ENCODE results near the gene KCNMA1. TPM values are rescaled to one million over a fixed set of nuclear protein-coding genes. Genes with fewer than 3 reads are reported as not detected.

The KCNMA1 gene
- total and polyA plus RNA-seq, 8 donors = 0.92 to 155 (median 54.3) TPM

GRCh38 chr10:77404810-77405209 lies 232.8 kb downstream of the KCNMA1 start:
- Histone ChIP-seq H3K36me3 (peaks cover 0 to 18% (median 0%) of the 10 kb centered on the region in 4 donors), H3K4me3 (no peak overlapping the region), H3K9me3 (no peaks in the 10 kb centered on the region), H3K4me1 (peaks cover 7 to 33% (median 20%) of the 10 kb centered on the region in 4 donors), H3K27ac (no peak overlapping the region), H3K27me3 (no peaks in the 10 kb centered on the region)
- TF ChIP-seq POLR2AphosphoS5 (IDR thresholded peaks at IDR 0.05) (no peak), EP300 (IDR thresholded peaks at IDR 0.05) (no peak), CTCF (IDR thresholded peaks at IDR 0.05) (no peak), POLR2A (IDR thresholded peaks at IDR 0.05) (no peak)
- 61 to 84% (median 63%) methylated on average over 3 of the region's 3 CpGs for WGBS, 5 donors
- DNase-seq = no peak
- intact Hi-C loops (cut with DNase I; ENCODE audit: low total_unique reads) = no loop called here

- H3K9me3 ChIP-seq = no peaks in the 10 kb centered on the region
- peaks cover 0 to 36% (median 14%) of the 10 kb centered on the region in 4 donors for H3K4me1 ChIP-seq
- no peak for TF ChIP-seq EP300 (IDR thresholded peaks at IDR 0.05)
- no peak for TF ChIP-seq POLR2AphosphoS5 (IDR thresholded peaks at IDR 0.05)
- TF ChIP-seq POLR2A (IDR thresholded peaks at IDR 0.05) = no peak
- no peak for TF ChIP-seq CTCF (IDR thresholded peaks at IDR 0.05)
- H3K36me3 ChIP-seq = peaks cover 0 to 18% (median 0%) of the 10 kb centered on the region in 4 donors
- 85 to 90% (median 86%) methylated on average over 8 of the region's 8 CpGs for WGBS, 5 donors
- intact Hi-C loops (cut with DNase I; ENCODE audit: low total_unique reads) = no loop called here
- no peaks in the 10 kb centered on the region for H3K27me3 ChIP-seq
- H3K27ac ChIP-seq = no peak overlapping the region
- no peak overlapping the region for H3K4me3 ChIP-seq
- no peak for DNase-seq
Observed at GRCh38 chr10:77403761-77404160, 233.8 kb downstream of the KCNMA1 start.

- Histone ChIP-seq H3K27me3 (no peaks in the 10 kb centered on the region), H3K4me3 (no peak overlapping the region), H3K9me3 (no peaks in the 10 kb centered on the region), H3K36me3 (peaks cover 0 to 18% (median 0%) of the 10 kb centered on the region in 4 donors), H3K4me1 (peaks cover 0 to 27% (median 10%) of the 10 kb centered on the region in 4 donors), H3K27ac (no peak overlapping the region)
- no peak for DNase-seq
- TF ChIP-seq POLR2A (IDR thresholded peaks at IDR 0.05) (no peak), POLR2AphosphoS5 (IDR thresholded peaks at IDR 0.05) (no peak), EP300 (IDR thresholded peaks at IDR 0.05) (no peak), CTCF (IDR thresholded peaks at IDR 0.05) (no peak)
- 71 to 86% (median 77%) methylated on average over 3 of the region's 3 CpGs for WGBS, 5 donors
- intact Hi-C loops (cut with DNase I; ENCODE audit: low total_unique reads) = no loop called here
Observed at GRCh38 chr10:77401683-77402082, 235.9 kb downstream of the KCNMA1 start.

- intact Hi-C loops (cut with DNase I; ENCODE audit: low total_unique reads) = no loop called here
- 63 to 78% (median 66%) methylated on average over 4 of the region's 4 CpGs for WGBS, 5 donors
- Histone ChIP-seq H3K36me3 (peaks cover 0 to 18% (median 0%) of the 10 kb centered on the region in 4 donors), H3K4me3 (no peak overlapping the region), H3K27me3 (no peaks in the 10 kb centered on the region), H3K9me3 (no peaks in the 10 kb centered on the region), H3K27ac (no peak overlapping the region), H3K4me1 (peaks cover 0 to 15% (median 0%) of the 10 kb centered on the region in 4 donors)
- DNase-seq = no peak
- TF ChIP-seq POLR2A (IDR thresholded peaks at IDR 0.05) = no peak
- no peak for TF ChIP-seq EP300 (IDR thresholded peaks at IDR 0.05)
- no peak for TF ChIP-seq CTCF (IDR thresholded peaks at IDR 0.05)
- no peak for TF ChIP-seq POLR2AphosphoS5 (IDR thresholded peaks at IDR 0.05)
Observed at GRCh38 chr10:77400033-77400432, 237.6 kb downstream of the KCNMA1 start.
